HepG2 (cell line): Measurements from ENCODE around the gene UBTD1. TPM values are rescaled to one million over a fixed set of nuclear protein-coding genes. Genes with fewer than 3 reads are reported as not detected.

Experiments used
- ATAC-seq: fragments of 200-7000 bp; cut with Tn5 transposase; 3 replicates; pipeline ENCODE4 v1.9.1; 2020; ENCODE audit warnings: mild to moderate bottlenecking, moderate library complexity
- BruUV-seq: library from RNA; stranded (reverse); fragments of 400-500 nt; replicated peaks from 2 replicates; lab custom pipeline; 2021; lab: Mats Ljungman, UMichigan
- CTCF ChIA-PET: fragments of 300-600 bp; formaldehyde crosslinking; extraction: SDS; loops from one replicate; lab custom pipeline; 2021; ENCODE audit warnings: low total read pairs, inconsistent platforms, low intra/inter-chr PET ratio; lab: Yijun Ruan, JAX
- POLR2A ChIA-PET: fragments of 350-600 bp; sonication (Branson Sonifier 250); formaldehyde crosslinking; loops from one replicate; lab custom pipeline; 2020; ENCODE audit warnings: antibody characterized with exemption, inconsistent platforms; lab: Yijun Ruan, JAX
- DNase-seq: peaks from one replicate; pipeline ENCODE4 v3.0.0-alpha.2; 2015; ENCODE audit warnings: low spot score
- FAIRE-seq: peaks from 3 replicates; lab custom pipeline; 2011; peaks lifted over from hg19 to GRCh38; lab: Jason Lieb, UNC
- H2AFZ ChIP-seq: one replicate; pipeline ENCODE4 v1.6.1; 2011; ENCODE audit warnings: low read length, inconsistent platforms
- H3K27ac ChIP-seq: fragments of 300-600 bp; 3 replicates; pipeline ENCODE4 v1.8.0; 2011; ENCODE audit warnings: mixed run types, mild to moderate bottlenecking, mixed read lengths, low read length, inconsistent platforms; ENCODE audit not compliant: insufficient read depth; ENCODE audit errors: extremely low read length
- H3K27me3 ChIP-seq, 2 experiments: fragments of 200-600 bp in 1 of 2; 2 replicates in 1 of 2; 3 replicates in 1 of 2; pipeline versions ENCODE4 v1.6.0 to v1.8.0; 2011; ENCODE audit warnings: low read length in 2 of 2, mild to moderate bottlenecking in 2 of 2, moderate library complexity in 2 of 2, inconsistent platforms in 1 of 2; ENCODE audit not compliant: insufficient read depth in 2 of 2, control insufficient read depth in 1 of 2
- H3K36me3 ChIP-seq, 2 experiments: fragments of 200-600 bp in 1 of 2; replicated peaks in 1 of 2; 2 replicates in 1 of 2; 3 replicates in 1 of 2; pipeline versions ENCODE4 v1.5.1 to v1.8.0; 2011; ENCODE audit warnings: low read length in 2 of 2, inconsistent platforms in 1 of 2; ENCODE audit not compliant: insufficient read depth in 2 of 2, control insufficient read depth in 1 of 2
- H3K4me1 ChIP-seq: 2 replicates; pipeline ENCODE4 v1.5.1; 2012; ENCODE audit warnings: low read length, inconsistent platforms; ENCODE audit not compliant: insufficient read depth
- H3K4me2 ChIP-seq: 2 replicates; pipeline ENCODE4 v1.6.0; 2011; ENCODE audit warnings: low read depth, low read length, inconsistent platforms
- H3K4me3 ChIP-seq, 3 experiments: fragments of 200-600 bp in 1 of 3; sonication (generic), shearing (Covaris generic) in 1 of 3; replicated peaks in 1 of 3; 2 replicates each; pipeline ENCODE4 v1.5.1; 2011 to 2016; ENCODE audit warnings: low read length in 3 of 3, inconsistent platforms in 2 of 3, low read depth in 2 of 3, mild to moderate bottlenecking in 2 of 3, control low read depth in 1 of 3, mixed read lengths in 1 of 3; ENCODE audit not compliant: insufficient read depth in 1 of 3
- H3K79me2 ChIP-seq: one replicate; pipeline ENCODE4 v1.6.1; 2011; ENCODE audit warnings: low read length, inconsistent platforms; ENCODE audit not compliant: insufficient read depth
- H3K9ac ChIP-seq: 2 replicates; pipeline ENCODE4 v1.6.0; 2011; ENCODE audit warnings: mild to moderate bottlenecking, low read depth, low read length, inconsistent platforms; ENCODE audit not compliant: insufficient read depth
- H3K9me3 ChIP-seq: 2 replicates; pipeline ENCODE4 v1.5.1; 2012; ENCODE audit warnings: mild to moderate bottlenecking, low read length
- H4K20me1 ChIP-seq: 2 replicates; pipeline ENCODE4 v1.6.0; 2011; ENCODE audit warnings: inconsistent platforms, mild to moderate bottlenecking, low read length, moderate library complexity; ENCODE audit not compliant: insufficient read depth
- ETV5 ChIP-seq: IDR thresholded peaks from 2 replicates; pipeline ENCODE4 v1.6.1; 2018; ENCODE audit warnings: missing biosample characterization, missing genetic modification reagents, inconsistent platforms, borderline replicate concordance
- HMGA1 ChIP-seq: sonication (generic); formaldehyde crosslinking; conservative IDR thresholded peaks from 2 replicates; pipeline ENCODE4 v1.4.0; 2020; ENCODE audit warnings: missing genetic modification reagents
- IRF1 ChIP-seq: sonication (generic); formaldehyde crosslinking; IDR thresholded peaks from 2 replicates; pipeline ENCODE4 v1.4.0; 2020; ENCODE audit warnings: low read depth, mild to moderate bottlenecking, missing genetic modification reagents
- MAX ChIP-seq: IDR thresholded peaks from 2 replicates; pipeline ENCODE4 v1.6.1; 2012; ENCODE audit warnings: inconsistent platforms
- NFATC3 ChIP-seq: sonication (generic); formaldehyde crosslinking; IDR thresholded peaks from 2 replicates; pipeline ENCODE4 v1.5.1; 2020; ENCODE audit warnings: mild to moderate bottlenecking, missing genetic modification reagents
- NR2C2 ChIP-seq: sonication (generic); formaldehyde crosslinking; IDR thresholded peaks from 2 replicates; pipeline ENCODE4 v1.4.0; 2020; ENCODE audit warnings: missing genetic modification reagents, mild to moderate bottlenecking, moderate library complexity, borderline replicate concordance
- PRMT3 ChIP-seq: sonication (generic); formaldehyde crosslinking; IDR thresholded peaks from 2 replicates; pipeline ENCODE4 v1.8.1; 2022; ENCODE audit warnings: low read depth, mild to moderate bottlenecking, moderate library complexity, missing genetic modification reagents, borderline replicate concordance
- RELA ChIP-seq: sonication (generic); formaldehyde crosslinking; IDR thresholded peaks from 2 replicates; pipeline ENCODE4 v1.4.0; 2020; ENCODE audit warnings: missing genetic modification reagents
- RFX1 ChIP-seq: fragments of 450-650 bp; IDR thresholded peaks from 2 replicates; pipeline ENCODE4 v1.6.1; 2017
- STAT5B ChIP-seq: sonication (generic); formaldehyde crosslinking; IDR thresholded peaks from 2 replicates; pipeline ENCODE4 v1.4.0; 2020; ENCODE audit warnings: missing genetic modification reagents
- TFAP4 ChIP-seq: sonication (generic); IDR thresholded peaks from 2 replicates; pipeline ENCODE4 v1.6.1; 2016; ENCODE audit warnings: low read depth, borderline replicate concordance
- ZNF224 ChIP-seq: sonication (generic); formaldehyde crosslinking; IDR thresholded peaks from 2 replicates; pipeline ENCODE4 v1.5.0; 2020; ENCODE audit warnings: mild to moderate bottlenecking, missing genetic modification reagents
- ZNF260 ChIP-seq: sonication (generic); formaldehyde crosslinking; IDR thresholded peaks from 2 replicates; pipeline ENCODE4 v1.4.0; 2020; ENCODE audit warnings: missing genetic modification reagents, low read depth, mild to moderate bottlenecking, borderline replicate concordance
- ZNF296 ChIP-seq: sonication (generic); formaldehyde crosslinking; conservative IDR thresholded peaks from 2 replicates; pipeline ENCODE4 v1.5.0; 2020; ENCODE audit warnings: mild to moderate bottlenecking, missing genetic modification reagents
- ZNF468 ChIP-seq: sonication (generic); formaldehyde crosslinking; IDR thresholded peaks from 2 replicates; pipeline ENCODE4 v1.8.0; 2022; ENCODE audit warnings: mild to moderate bottlenecking, moderate library complexity, missing genetic modification reagents
- ZNF577 ChIP-seq: sonication (generic); formaldehyde crosslinking; IDR thresholded peaks from 2 replicates; pipeline ENCODE4 v1.4.0; 2020; ENCODE audit warnings: mild to moderate bottlenecking, low read depth, missing genetic modification reagents, borderline replicate concordance
- ZNF879 ChIP-seq: sonication (generic); formaldehyde crosslinking; IDR thresholded peaks from 2 replicates; pipeline ENCODE4 v1.8.1; 2023; ENCODE audit warnings: missing genetic modification reagents
- WGBS: methylation state at CpG from one replicate; pipeline ENCODE4 v1.1.6; 2017; ENCODE audit warnings: low lambda C conversion rate; 5-methylcytosine and 5-hydroxymethylcytosine counted together
- in situ Hi-C: cut with HindIII; loops from 2 replicates; pipeline ENCODE4 v1.10.0; 2017; ENCODE audit warnings: low pct_unique_long_range_greater_than_20kb; ENCODE audit not compliant: extremely low pct_ligation_motif_present
- intact Hi-C: fragments of 100-400 bp; cut with micrococcal nuclease; formaldehyde crosslinking; loops from one replicate; pipeline ENCODE4 v1.10.0; 2022; ENCODE audit not compliant: unreplicated experiment
- polyA plus RNA-seq, 8 experiments: library from polyadenylated mRNA; depleted of rRNA in 3 of 8; stranded (reverse) in 7 of 8; unstranded in 1 of 8; fragments of >200 nt; fragmentation: Illumina TruSeq in 4 of 8; extraction: Trizol in 4 of 8; gene quantifications; 2 replicates each; pipeline versions ENCODE4 v1.2.1 to v1.2.3, GENCODE V29; 2011 to 2016; ENCODE audit warnings: low read depth in 4 of 8, missing spikeins in 1 of 8, mixed read lengths in 1 of 8; ENCODE audit not compliant: insufficient read depth in 1 of 8
- total RNA-seq, 5 experiments: library from RNA; depleted of rRNA; stranded (reverse); fragments of >200 nt; fragmentation: Illumina TruSeq; extraction: Trizol; gene quantifications; 2 replicates each; pipeline ENCODE4 v1.2.3, GENCODE V29; 2016; ENCODE audit warnings: low read depth in 1 of 5

Gene UBTD1
- total and polyA plus RNA-seq, 2 of the 13 experiments (the other 11 are each of a cell fraction or from before 2014, with no cell fraction given): 7.9 to 10.0 TPM

- H3K27me3 ChIP-seq: no peaks in the 10 kb centered on the region
- intact Hi-C loops: no loop called here
- no TSS peak for BruUV-seq
- H2AFZ ChIP-seq: no peak overlapping the region
- H3K4me2 ChIP-seq: no peak overlapping the region
- H3K4me1 ChIP-seq: peaks cover 11% of the 10 kb centered on the region
- ChIA-PET CTCF (no interaction called here), POLR2A (no interaction called here)
- 97% methylated on average over 4 of the region's 4 CpGs for whole genome bisulfite sequencing
- FAIRE-seq (no peak), ATAC-seq (no peak), DNase-seq (no peak)
- H3K79me2 ChIP-seq: no peaks in the 10 kb centered on the region
- no peak overlapping the region for H3K27ac ChIP-seq
- in situ Hi-C loops: no loop called here
- no peaks in the 10 kb centered on the region for H4K20me1 ChIP-seq
- peaks cover 27 to 80% of the 10 kb centered on the region in 2 experiments for H3K36me3 ChIP-seq
- TF ChIP-seq NR2C2 (CRISPR knock-in tag) (no peak), IRF1 (no peak), RELA (no peak), RFX1 (no peak)
- no peaks in the 10 kb centered on the region for H3K9me3 ChIP-seq
- no peak overlapping the region for H3K4me3 ChIP-seq
- H3K9ac ChIP-seq: no peak overlapping the region
Observed at GRCh38 chr10:97474918-97475317, 23.8 kb upstream of the UBTD1 start.

- 88% methylated on average over 2 of the region's 2 CpGs for WGBS
- Histone ChIP-seq H3K4me1 (peaks cover 14% of the 10 kb centered on the region), H3K36me3 (peaks cover 27 to 82% of the 10 kb centered on the region in 2 experiments), H4K20me1 (no peaks in the 10 kb centered on the region), H3K9me3 (no peaks in the 10 kb centered on the region), H3K9ac (no peak overlapping the region), H3K4me2 (no peak overlapping the region), H3K79me2 (no peaks in the 10 kb centered on the region), H3K4me3 (no peak overlapping the region), H2AFZ (no peak overlapping the region), H3K27me3 (no peaks in the 10 kb centered on the region), H3K27ac (no peak overlapping the region)
- TSS peak; percentile 26 for BruUV-seq
- no peak for DNase-seq
- no peak for ATAC-seq
- no peak for FAIRE-seq
- in situ Hi-C loops: no loop called here
- CTCF ChIA-PET: no interaction called here
- POLR2A ChIA-PET: no interaction called here
- intact Hi-C loops: no loop called here
- TF ChIP-seq STAT5B (CRISPR knock-in tag) (no peak), ZNF260 (CRISPR knock-in tag) (no peak), ETV5 (no peak), NFATC3 (no peak), ZNF468 (CRISPR knock-in tag) (no peak), MAX (no peak), TFAP4 (no peak), ZNF224 (CRISPR knock-in tag) (no peak), HMGA1 (CRISPR knock-in tag) (no peak), ZNF577 (CRISPR knock-in tag) (no peak), PRMT3 (CRISPR knock-in tag) (no peak), ZNF296 (CRISPR knock-in tag) (no peak), ZNF879 (CRISPR knock-in tag) (no peak)
Observed at GRCh38 chr10:97475936-97476594, 22.7 kb upstream of the UBTD1 start.
